ENCODE results near the gene TNFRSF13B. TPM values are rescaled to one million over a fixed set of nuclear protein-coding genes. Genes with fewer than 3 reads are reported as not detected.
"Not testable (repeated sequence)": the region's sequence is repeated elsewhere in the genome, so short reads cannot be mapped to it uniquely, and the experiment has no call there.

Gene TNFRSF13B
- total and polyA plus RNA-seq, 5 donors, result not detected

DNA sequence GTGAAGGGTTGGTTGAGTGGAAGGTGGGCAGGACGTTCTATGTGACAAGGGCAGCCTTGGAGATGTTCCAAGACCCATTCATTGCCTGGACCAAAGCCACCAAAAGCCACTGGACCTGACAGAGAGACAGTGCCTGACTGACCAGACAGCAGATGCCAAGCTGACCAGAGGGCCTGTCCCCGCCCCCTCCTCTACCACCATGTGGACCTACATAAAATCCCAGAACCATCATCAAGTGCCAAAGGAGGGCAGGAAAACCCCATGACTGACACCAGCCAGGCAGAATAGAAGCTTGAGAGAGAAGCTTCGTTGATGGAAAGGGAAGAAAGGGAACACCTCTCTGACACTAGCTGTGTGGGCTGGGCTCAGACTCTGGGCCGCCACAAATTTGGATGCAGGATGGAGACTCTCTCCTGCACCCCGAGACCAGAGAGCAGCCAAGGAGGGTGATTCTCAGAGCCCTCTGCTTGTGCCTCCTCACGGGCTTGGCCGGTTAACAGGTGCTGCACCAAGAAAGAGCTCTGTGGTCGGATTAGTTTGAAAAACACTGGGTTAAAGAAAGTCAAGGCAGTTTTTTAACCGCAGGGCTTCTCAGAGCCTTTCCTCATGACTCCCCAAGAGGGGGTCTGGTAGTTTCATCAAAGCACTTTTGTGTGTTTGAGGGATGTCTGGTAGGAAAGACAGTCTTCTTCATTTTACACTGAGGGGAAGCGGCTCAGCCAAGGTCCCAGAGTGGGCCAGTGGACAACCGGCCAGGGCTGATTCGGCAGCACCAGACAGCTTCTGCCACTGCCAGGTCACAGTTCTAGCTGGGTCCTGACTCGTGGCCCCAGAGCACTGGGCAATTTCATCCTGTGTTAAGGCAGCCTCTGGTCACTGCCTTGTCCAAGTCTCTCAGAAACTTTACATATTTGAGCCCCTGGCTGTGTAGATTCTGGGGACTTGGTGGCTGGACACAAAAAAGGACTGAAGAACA lies 1.7 kb downstream of the TNFRSF13B start:
- Histone ChIP-seq H3K4me3 (ENCODE audit: low read length) (no peak overlapping the region), H3K27me3 (ENCODE audit: control insufficient read depth, insufficient read depth) (no peaks in the 10 kb centered on the region), H3K27ac (ENCODE audit: low read length) (no peak overlapping the region), H3K4me1 (ENCODE audit: control insufficient read depth, insufficient read depth, low read length) (no peaks in the 10 kb centered on the region), H3K9me3 (ENCODE audit: control insufficient read depth, low read length) (no peaks in the 10 kb centered on the region)
- WGBS, result 78% methylated on average over 13 of the region's 13 CpGs
- DNase-seq, result no peak
- intact Hi-C loops (cut with DNase I), result no loop called here
- ATAC-seq, result no peak

DNA sequence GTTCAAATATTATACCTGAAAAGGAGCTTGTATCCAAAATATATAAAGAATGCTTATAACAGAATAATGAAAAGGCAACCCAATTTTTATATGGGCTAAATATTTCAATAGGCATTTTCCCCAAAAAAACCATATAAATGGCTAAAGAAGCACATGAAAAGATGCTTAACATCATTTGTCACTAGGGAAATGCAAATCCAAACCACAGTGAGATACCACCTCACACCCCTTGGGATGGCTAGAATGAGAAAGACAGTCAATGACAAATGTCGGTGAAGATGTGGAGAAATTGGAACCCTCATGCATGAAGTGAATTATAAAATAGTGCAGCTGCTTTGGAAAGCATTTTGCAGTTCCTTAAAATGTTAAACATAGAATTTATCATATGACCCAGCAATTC lies 3.1 kb downstream of the TNFRSF13B start:
- 79% methylated on average over 1 of the region's 1 CpG for WGBS

DNA sequence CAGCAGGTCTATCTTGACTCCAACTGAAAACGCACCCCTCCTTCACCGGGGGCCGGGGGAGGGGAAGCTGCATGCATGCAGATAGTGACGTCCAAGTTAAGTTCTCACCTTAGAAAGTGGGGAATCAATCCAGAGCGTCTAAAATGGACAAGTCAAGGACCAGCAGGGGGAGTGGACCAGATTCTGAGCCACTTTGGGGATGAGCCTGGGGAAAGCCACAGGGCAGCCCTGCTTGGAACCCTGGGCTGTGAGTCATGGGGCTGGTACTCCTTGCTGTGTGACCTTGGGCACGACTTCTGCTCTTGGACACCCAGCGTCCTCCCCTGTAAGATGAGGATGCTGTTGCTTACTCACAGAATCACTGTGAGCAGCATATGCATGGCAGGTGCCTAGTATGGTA lies 9.1 kb downstream of the TNFRSF13B start:
- ATAC-seq, result no peak
- intact Hi-C loops (cut with DNase I), result no loop called here
- no peaks in the 10 kb centered on the region for H3K9me3 ChIP-seq (ENCODE audit: control insufficient read depth, low read length)

More for the DNA sequence above, 3.1 kb downstream of the TNFRSF13B start:
- H3K4me3 ChIP-seq (ENCODE audit: low read length), result no peak overlapping the region
- H3K9me3 ChIP-seq (ENCODE audit: control insufficient read depth, low read length), result no peaks in the 10 kb centered on the region
- DNase-seq (no peak), ATAC-seq (no peak)
- no peaks in the 10 kb centered on the region for H3K4me1 ChIP-seq (ENCODE audit: control insufficient read depth, insufficient read depth, low read length)
- intact Hi-C loops (cut with DNase I), result no loop called here
- no peak overlapping the region for H3K27ac ChIP-seq (ENCODE audit: low read length)
- no peaks in the 10 kb centered on the region for H3K27me3 ChIP-seq (ENCODE audit: control insufficient read depth, insufficient read depth)

DNA sequence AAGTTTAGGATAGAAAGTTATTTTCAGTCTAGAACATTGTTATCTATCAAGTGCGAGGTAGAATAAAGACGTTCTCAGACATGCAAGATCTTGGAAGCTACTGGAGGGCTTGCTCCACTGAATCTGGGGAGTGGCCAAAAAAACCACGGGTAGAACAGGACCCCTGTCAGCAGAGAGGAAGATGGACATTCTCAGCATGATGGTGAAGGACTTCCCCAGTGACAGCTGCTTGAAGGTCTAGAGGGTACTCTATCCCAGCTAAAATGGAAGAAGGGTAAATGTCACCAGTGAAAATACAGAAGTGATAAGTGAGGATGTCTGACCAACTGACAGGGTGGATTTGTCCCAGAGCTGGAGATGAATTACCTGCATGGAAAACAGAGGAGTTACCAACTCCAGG lies 10.1 kb downstream of the TNFRSF13B start:
- Histone ChIP-seq H3K27me3 (ENCODE audit: control insufficient read depth, insufficient read depth) (no peaks in the 10 kb centered on the region), H3K27ac (ENCODE audit: low read length) (no peak overlapping the region), H3K4me1 (ENCODE audit: control insufficient read depth, insufficient read depth, low read length) (no peaks in the 10 kb centered on the region), H3K4me3 (ENCODE audit: low read length) (no peak overlapping the region), H3K9me3 (ENCODE audit: control insufficient read depth, low read length) (no peaks in the 10 kb centered on the region)
- intact Hi-C loops (cut with DNase I), result no loop called here
- DNase-seq (no peak), ATAC-seq (no peak)
- 67% methylated on average over 3 of the region's 3 CpGs for WGBS

More for the DNA sequence above, 9.1 kb downstream of the TNFRSF13B start:
- no peak overlapping the region for H3K4me3 ChIP-seq (ENCODE audit: low read length)
- no peaks in the 10 kb centered on the region for H3K4me1 ChIP-seq (ENCODE audit: control insufficient read depth, insufficient read depth, low read length)
- 63% methylated on average over 7 of the region's 7 CpGs for WGBS
- DNase-seq, result no peak
- H3K27me3 ChIP-seq (ENCODE audit: control insufficient read depth, insufficient read depth), result no peaks in the 10 kb centered on the region
- no peak overlapping the region for H3K27ac ChIP-seq (ENCODE audit: low read length)

DNA sequence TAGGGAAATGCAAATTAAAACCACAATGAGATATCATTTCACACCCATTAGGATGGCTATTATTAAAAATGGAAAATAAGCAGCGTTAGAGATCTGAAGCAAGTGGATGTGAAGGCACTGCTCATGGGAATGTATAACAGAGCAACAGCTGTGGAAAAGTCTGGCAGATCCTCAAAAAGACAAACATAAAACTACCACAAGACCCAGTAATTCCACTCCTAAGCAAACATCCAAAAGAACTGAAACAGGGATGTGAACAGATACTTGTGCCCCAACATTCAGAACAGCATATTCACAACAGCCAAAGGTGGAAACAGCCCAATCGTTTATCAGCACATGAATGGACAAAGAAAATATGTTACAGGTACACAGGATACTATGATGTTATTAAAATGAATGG lies 10.9 kb downstream of the TNFRSF13B start:
- ATAC-seq; H3K4me1 ChIP-seq (ENCODE audit: control insufficient read depth, insufficient read depth, low read length); H3K27me3 ChIP-seq (ENCODE audit: control insufficient read depth, insufficient read depth); intact Hi-C loops (cut with DNase I); H3K9me3 ChIP-seq (ENCODE audit: control insufficient read depth, low read length); DNase-seq; H3K4me3 ChIP-seq (ENCODE audit: low read length); H3K27ac ChIP-seq (ENCODE audit: low read length): not testable (repeated sequence)
- 32% methylated on average over 2 of the region's 2 CpGs for WGBS

DNA sequence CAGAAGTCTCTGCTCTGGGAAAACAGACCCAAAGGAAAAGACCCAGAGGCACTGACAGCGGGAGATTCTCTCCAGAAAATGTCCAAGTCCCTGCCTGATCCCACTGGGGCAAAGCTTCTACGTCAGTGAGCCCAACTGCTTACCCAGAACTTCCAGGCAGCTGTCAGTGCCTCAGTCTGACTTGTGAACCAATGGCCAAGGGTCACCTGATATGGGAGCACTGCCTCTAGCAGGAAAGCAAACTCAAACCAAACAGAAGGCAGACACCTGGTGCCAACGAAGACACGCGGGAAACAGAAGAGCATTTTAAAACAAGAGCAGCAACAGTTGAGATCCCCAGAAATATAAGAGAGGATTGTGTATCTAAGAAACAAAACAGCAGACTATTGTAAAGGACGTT lies 16.9 kb downstream of the TNFRSF13B start:
- H3K27ac ChIP-seq (ENCODE audit: low read length); H3K4me3 ChIP-seq (ENCODE audit: low read length); H3K27me3 ChIP-seq (ENCODE audit: control insufficient read depth, insufficient read depth); intact Hi-C loops (cut with DNase I); H3K9me3 ChIP-seq (ENCODE audit: control insufficient read depth, low read length); H3K4me1 ChIP-seq (ENCODE audit: control insufficient read depth, insufficient read depth, low read length); DNase-seq; ATAC-seq: not testable (repeated sequence)
- WGBS, result 29% methylated on average over 6 of the region's 6 CpGs

DNA sequence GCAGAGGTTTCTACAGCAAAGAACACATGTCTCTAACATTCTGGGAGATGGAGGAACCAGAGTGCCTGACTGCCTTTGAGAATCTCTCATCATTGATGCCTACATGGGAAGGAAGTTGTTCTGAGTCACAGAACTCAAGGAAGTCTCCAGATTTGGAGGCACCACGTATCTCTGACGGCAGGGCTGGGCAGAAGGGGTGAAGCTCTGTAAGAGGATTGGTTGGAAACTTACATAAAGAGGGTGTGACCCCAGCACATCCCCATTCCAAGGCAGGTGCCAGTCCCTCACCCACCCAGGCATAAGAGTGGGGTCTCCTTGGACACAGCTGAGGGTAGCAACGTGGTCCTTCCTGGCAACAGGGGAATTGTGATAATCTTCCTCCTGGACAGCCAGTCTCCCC lies 17.4 kb downstream of the TNFRSF13B start:
- peaks cover 4% of the 10 kb centered on the region for H3K9me3 ChIP-seq (ENCODE audit: control insufficient read depth, low read length)
- H3K27ac ChIP-seq (ENCODE audit: low read length), result no peak overlapping the region
- intact Hi-C loops (cut with DNase I), result no loop called here
- DNase-seq (no peak), ATAC-seq (no peak)
- 32% methylated on average over 3 of the region's 3 CpGs for WGBS
- H3K27me3 ChIP-seq (ENCODE audit: control insufficient read depth, insufficient read depth), result peaks cover 3% of the 10 kb centered on the region
- H3K4me3 ChIP-seq (ENCODE audit: low read length), result no peak overlapping the region
- no peaks in the 10 kb centered on the region for H3K4me1 ChIP-seq (ENCODE audit: control insufficient read depth, insufficient read depth, low read length)

DNA sequence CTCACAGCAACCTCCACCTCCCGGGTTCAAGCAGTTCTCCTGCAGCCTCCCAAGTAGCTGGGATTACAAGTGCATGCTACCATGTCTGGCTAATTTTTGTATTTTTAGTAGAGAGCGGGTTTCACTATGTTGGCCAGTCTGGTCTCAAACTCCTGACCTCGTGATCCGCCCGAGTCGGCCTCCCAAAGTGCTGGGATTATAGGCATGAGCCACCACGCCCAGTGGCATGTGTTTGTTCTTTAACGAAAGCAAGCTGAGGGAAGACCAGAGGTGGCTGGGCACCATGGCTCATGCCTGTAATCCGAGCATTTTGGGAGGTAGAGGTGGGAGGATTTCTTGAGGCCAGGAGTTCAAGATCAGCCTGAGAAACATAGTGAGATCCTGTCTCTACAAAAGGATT lies 18.1 kb downstream of the TNFRSF13B start:
- DNase-seq, result no peak
- Histone ChIP-seq H3K4me1 (ENCODE audit: control insufficient read depth, insufficient read depth, low read length) (no peaks in the 10 kb centered on the region), H3K27ac (ENCODE audit: low read length) (no peak overlapping the region), H3K27me3 (ENCODE audit: control insufficient read depth, insufficient read depth) (peaks cover 3% of the 10 kb centered on the region), H3K9me3 (ENCODE audit: control insufficient read depth, low read length) (peaks cover 4% of the 10 kb centered on the region), H3K4me3 (ENCODE audit: low read length) (no peak overlapping the region)
- intact Hi-C loops (cut with DNase I), result no loop called here
- WGBS, result 88% methylated on average over 9 of the region's 9 CpGs
- ATAC-seq, result no peak

DNA sequence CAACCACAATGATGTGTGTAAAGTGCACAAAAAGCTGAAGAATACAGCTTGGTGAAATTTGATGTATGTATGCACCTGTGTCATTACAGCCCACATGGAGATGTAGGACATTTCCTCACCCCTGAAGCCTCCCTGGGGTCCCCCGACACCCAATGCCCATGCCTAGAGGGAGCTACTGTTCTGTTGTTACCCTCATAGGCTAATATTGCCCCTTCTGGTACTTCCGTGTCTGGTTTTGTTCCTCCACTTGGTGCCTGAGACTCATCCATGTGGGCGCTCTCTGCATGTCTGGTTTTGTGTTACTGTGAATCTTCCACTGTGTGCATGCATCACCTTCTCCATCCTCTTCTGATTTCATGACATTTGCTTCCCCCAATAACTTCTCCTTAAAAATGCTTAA lies 18.6 kb downstream of the TNFRSF13B start:
- intact Hi-C loops (cut with DNase I), result no loop called here
- Histone ChIP-seq H3K27ac (ENCODE audit: low read length) (no peak overlapping the region), H3K9me3 (ENCODE audit: control insufficient read depth, low read length) (peaks cover 9% of the 10 kb centered on the region), H3K4me3 (ENCODE audit: low read length) (no peak overlapping the region), H3K27me3 (ENCODE audit: control insufficient read depth, insufficient read depth) (peaks cover 3% of the 10 kb centered on the region), H3K4me1 (ENCODE audit: control insufficient read depth, insufficient read depth, low read length) (no peaks in the 10 kb centered on the region)
- 77% methylated on average over 3 of the region's 3 CpGs for WGBS
- ATAC-seq, result no peak
- DNase-seq, result no peak

DNA sequence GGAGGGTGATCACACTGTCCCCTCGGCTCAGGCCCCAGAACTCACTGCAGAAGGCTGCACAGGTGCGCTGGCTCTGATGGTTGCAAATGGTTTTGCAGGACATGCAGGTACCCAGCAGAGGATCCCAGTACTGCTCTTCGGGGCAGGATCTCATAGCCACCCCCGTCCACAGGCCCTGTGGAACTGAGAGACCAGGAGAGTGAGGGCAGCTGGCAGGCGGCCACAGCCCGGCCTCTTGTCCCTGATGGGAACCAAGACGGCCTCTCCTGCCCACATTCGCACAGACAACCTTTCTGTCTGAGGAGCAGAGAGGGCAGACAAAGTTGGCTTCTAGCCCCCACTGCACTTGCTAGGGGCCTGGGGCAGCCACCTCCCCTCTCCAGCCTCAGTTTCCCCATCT lies 19.5 kb downstream of the TNFRSF13B start:
- Histone ChIP-seq H3K4me1 (ENCODE audit: control insufficient read depth, insufficient read depth, low read length) (no peaks in the 10 kb centered on the region), H3K27ac (ENCODE audit: low read length) (no peak overlapping the region), H3K4me3 (ENCODE audit: low read length) (no peak overlapping the region), H3K9me3 (ENCODE audit: control insufficient read depth, low read length) (peaks cover 9% of the 10 kb centered on the region), H3K27me3 (ENCODE audit: control insufficient read depth, insufficient read depth) (peaks cover 3% of the 10 kb centered on the region)
- intact Hi-C loops (cut with DNase I), result no loop called here
- WGBS, result 74% methylated on average over 8 of the region's 8 CpGs
- no peak for DNase-seq
- ATAC-seq, result no peak

DNA sequence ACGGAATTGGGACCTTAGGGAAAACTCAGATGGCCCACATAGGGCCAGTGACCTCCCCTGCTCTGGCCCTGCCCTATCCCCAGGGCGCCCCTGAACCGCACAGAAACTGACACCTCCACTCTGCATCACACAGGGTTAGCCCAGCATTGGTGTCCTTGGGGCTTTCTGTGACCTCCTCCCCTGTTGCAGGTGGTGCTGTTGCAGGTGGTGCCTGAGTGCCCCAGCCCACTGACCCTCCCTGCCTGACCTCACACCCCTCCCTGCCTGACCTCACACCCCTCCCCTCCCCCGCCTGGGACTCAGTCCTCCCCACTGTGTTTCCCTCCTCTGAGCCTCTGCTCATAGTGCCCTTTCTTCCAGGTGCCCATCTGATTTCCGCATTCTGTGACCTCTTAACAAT lies 21.4 kb downstream of the TNFRSF13B start:
- Histone ChIP-seq H3K4me3 (ENCODE audit: low read length) (no peak overlapping the region), H3K27ac (ENCODE audit: low read length) (no peak overlapping the region), H3K4me1 (ENCODE audit: control insufficient read depth, insufficient read depth, low read length) (no peaks in the 10 kb centered on the region), H3K9me3 (ENCODE audit: control insufficient read depth, low read length) (peaks cover 5% of the 10 kb centered on the region), H3K27me3 (ENCODE audit: control insufficient read depth, insufficient read depth) (no peaks in the 10 kb centered on the region)
- intact Hi-C loops (cut with DNase I), result no loop called here
- DNase-seq (no peak), ATAC-seq (no peak)
- WGBS, result 81% methylated on average over 5 of the region's 5 CpGs

Measured in right cardiac atrium (tissue), 5 donors.